ENCODE results near the gene EXOC8.

The EXOC8 gene

DNA sequence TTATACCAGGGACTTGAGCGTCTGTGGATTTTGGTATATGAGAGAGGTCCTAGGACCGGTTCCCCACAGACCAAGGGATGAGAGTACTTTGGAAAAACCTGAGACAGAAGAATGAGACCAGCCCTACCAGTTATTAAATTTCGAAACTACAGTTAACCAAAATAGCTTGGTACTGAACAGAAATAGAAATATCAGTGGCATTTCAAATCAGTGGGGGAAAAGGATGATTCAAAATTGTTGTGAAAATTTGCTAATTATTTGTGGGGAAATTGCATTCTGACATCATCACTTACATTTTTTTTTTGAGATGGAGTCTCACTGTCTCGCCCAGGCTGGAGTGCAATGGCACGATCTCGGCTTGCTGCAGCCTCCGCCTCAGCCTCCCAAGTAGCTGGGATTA is 8.2 kb downstream of the EXOC8 start:
- H3K4me3 ChIP-seq (replicated peaks; ENCODE audit: low read depth, low read length), result no peak overlapping the region
- DNase-seq (ENCODE audit: extremely low read depth, low read depth), result no peak
- TF ChIP-seq, protein P1, sequence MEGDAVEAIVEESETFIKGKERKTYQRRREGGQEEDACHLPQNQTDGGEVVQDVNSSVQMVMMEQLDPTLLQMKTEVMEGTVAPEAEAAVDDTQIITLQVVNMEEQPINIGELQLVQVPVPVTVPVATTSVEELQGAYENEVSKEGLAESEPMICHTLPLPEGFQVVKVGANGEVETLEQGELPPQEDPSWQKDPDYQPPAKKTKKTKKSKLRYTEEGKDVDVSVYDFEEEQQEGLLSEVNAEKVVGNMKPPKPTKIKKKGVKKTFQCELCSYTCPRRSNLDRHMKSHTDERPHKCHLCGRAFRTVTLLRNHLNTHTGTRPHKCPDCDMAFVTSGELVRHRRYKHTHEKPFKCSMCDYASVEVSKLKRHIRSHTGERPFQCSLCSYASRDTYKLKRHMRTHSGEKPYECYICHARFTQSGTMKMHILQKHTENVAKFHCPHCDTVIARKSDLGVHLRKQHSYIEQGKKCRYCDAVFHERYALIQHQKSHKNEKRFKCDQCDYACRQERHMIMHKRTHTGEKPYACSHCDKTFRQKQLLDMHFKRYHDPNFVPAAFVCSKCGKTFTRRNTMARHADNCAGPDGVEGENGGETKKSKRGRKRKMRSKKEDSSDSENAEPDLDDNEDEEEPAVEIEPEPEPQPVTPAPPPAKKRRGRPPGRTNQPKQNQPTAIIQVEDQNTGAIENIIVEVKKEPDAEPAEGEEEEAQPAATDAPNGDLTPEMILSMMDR (IDR thresholded peaks at IDR 0.05; ENCODE audit: low read depth, low read length, missing control alignments), result no peak

GRCh38 chr1:231327617-231328016 is 10.0 kb downstream of the EXOC8 start:
- TF ChIP-seq, protein P1 (IDR thresholded peaks at IDR 0.05; ENCODE audit: low read depth, low read length, missing control alignments), result no peak
- no peak overlapping the region for H3K4me3 ChIP-seq (replicated peaks; ENCODE audit: low read depth, low read length)
- no peak for DNase-seq (ENCODE audit: extremely low read depth, low read depth)

- no peak for DNase-seq (ENCODE audit: extremely low read depth, low read depth)
- no peak overlapping the region for H3K4me3 ChIP-seq (replicated peaks; ENCODE audit: low read depth, low read length)
- TF ChIP-seq, protein P1 (IDR thresholded peaks at IDR 0.05; ENCODE audit: low read depth, low read length, missing control alignments), result no peak
These were observed 11.4 kb downstream of the EXOC8 start for GRCh38 chr1:231326248-231326647.

GRCh38 chr1:231324660-231325059 is 13.0 kb downstream of the EXOC8 start:
- TF ChIP-seq, protein P1 (IDR thresholded peaks at IDR 0.05; ENCODE audit: low read depth, low read length, missing control alignments), result no peak
- no peak overlapping the region for H3K4me3 ChIP-seq (replicated peaks; ENCODE audit: low read depth, low read length)
- no peak for DNase-seq (ENCODE audit: extremely low read depth, low read depth)

DNA sequence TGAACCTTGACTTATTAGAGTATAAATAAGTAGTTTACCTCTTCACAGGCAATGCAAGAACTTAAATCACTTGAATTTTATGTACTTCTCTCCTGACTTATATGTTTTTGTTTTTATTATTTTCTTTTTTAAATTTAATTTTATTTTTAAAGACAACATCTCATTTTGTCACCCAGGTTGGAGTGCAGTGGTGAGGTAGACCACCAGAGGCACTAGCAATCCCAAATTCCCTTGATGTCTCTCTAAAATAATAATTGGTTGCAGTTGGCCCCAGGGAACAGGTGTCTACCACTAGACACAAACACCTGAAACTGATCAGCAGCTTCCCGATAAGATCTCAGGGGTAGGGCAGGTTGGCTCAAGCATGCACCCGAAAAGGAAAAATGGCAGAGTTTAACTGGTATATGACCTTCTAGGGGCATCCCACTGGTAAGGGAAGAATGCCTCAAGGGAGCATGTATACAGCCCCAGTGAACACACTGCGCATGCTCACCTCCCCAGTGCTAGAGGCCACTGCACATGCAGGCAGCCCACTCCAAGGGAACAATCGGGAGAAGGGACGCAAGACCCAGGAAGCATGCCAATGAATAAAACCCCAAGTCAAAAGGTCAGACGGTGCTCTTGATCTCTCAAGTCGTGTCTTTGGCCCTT is 14.6 kb downstream of the EXOC8 start:
- no peak for DNase-seq (ENCODE audit: extremely low read depth, low read depth)
- TF ChIP-seq, protein P1 (IDR thresholded peaks at IDR 0.05; ENCODE audit: low read depth, low read length, missing control alignments), result peak; percentile 9
- H3K4me3 ChIP-seq (replicated peaks; ENCODE audit: low read depth, low read length), result no peak overlapping the region

- no peak for DNase-seq (ENCODE audit: extremely low read depth, low read depth)
- TF ChIP-seq, protein P1 (IDR thresholded peaks at IDR 0.05; ENCODE audit: low read depth, low read length, missing control alignments), result no peak
- H3K4me3 ChIP-seq (replicated peaks; ENCODE audit: low read depth, low read length), result no peak overlapping the region
These were observed 18.6 kb downstream of the EXOC8 start for GRCh38 chr1:231319080-231319479.

- no peak for DNase-seq (ENCODE audit: extremely low read depth, low read depth)
- H3K4me3 ChIP-seq (replicated peaks; ENCODE audit: low read depth, low read length), result no peak overlapping the region
- TF ChIP-seq, protein P1 (IDR thresholded peaks at IDR 0.05; ENCODE audit: low read depth, low read length, missing control alignments), result no peak
These were observed 19.1 kb downstream of the EXOC8 start for GRCh38 chr1:231318568-231318967.

Data from HFF-Myc (cell line).